Activated CD4-positive, alpha-beta T cell treated with anti-CD3 and anti-CD28 coated beads, Interleukin-10, Interleukin-2, amounts not matched to agents 100 ng/mL and 50 ng/mL, durations not matched to agents 16 hours and 8 hours (primary cell): ENCODE measurements around the gene CLEC4M.
"Not testable (repeated sequence)": the region's sequence is repeated elsewhere in the genome, so short reads cannot be mapped to it uniquely, and the experiment has no call there.

Experiments used
- DNase-seq: peaks from one replicate; pipeline ENCODE4 v3.0.0-alpha.2; 2020

Gene CLEC4M

GRCh38 chr19:7742575-7742974, 20.5 kb upstream of the CLEC4M start:
- no peak for DNase-seq

GRCh38 chr19:7742991-7743390, 20.1 kb upstream of the CLEC4M start:
- no peak for DNase-seq

- no peak for DNase-seq
Observed at GRCh38 chr19:7743425-7743841, 19.6 kb upstream of the CLEC4M start.

- no peak for DNase-seq
Observed at GRCh38 chr19:7744199-7744786, 18.8 kb upstream of the CLEC4M start.

- DNase-seq: no peak
Observed at GRCh38 chr19:7744871-7745650, 18.0 kb upstream of the CLEC4M start.

GRCh38 chr19:7746306-7746705, 16.7 kb upstream of the CLEC4M start:
- not testable (repeated sequence) for DNase-seq

GRCh38 chr19:7746903-7747884, 15.8 kb upstream of the CLEC4M start, which contains the start of gene CD209:
TSS of gene CD209 (minus strand) at chr19:7747534. CDS start at chr19:7747511, 23 bp downstream.
- DNase-seq: no peak

GRCh38 chr19:7748171-7748570, 14.9 kb upstream of the CLEC4M start:
- no peak for DNase-seq

- DNase-seq: no peak
Observed at GRCh38 chr19:7748756-7749155, 14.3 kb upstream of the CLEC4M start.

GRCh38 chr19:7751157-7751783, 11.8 kb upstream of the CLEC4M start:
- peak; percentile 67 for DNase-seq

- no peak for DNase-seq
Observed at GRCh38 chr19:7756258-7756657, 6.8 kb upstream of the CLEC4M start.

- DNase-seq: no peak
Observed at GRCh38 chr19:7757358-7757757, 5.7 kb upstream of the CLEC4M start.

GRCh38 chr19:7759156-7759555, 3.9 kb upstream of the CLEC4M start:
- DNase-seq: no peak

- no peak for DNase-seq
Observed at GRCh38 chr19:7763696-7764095, 653 bp downstream of the CLEC4M start.

- not testable (repeated sequence) for DNase-seq
Observed at GRCh38 chr19:7764157-7764556, 1.1 kb downstream of the CLEC4M start.

GRCh38 chr19:7765043-7765442, 2.0 kb downstream of the CLEC4M start:
- DNase-seq: not testable (repeated sequence)

- no peak for DNase-seq
Observed at GRCh38 chr19:7766535-7766934, 3.5 kb downstream of the CLEC4M start.

- no peak for DNase-seq
Observed at GRCh38 chr19:7767487-7767886, 4.4 kb downstream of the CLEC4M start.

- no peak for DNase-seq
Observed at GRCh38 chr19:7769171-7769570, 6.1 kb downstream of the CLEC4M start.

- DNase-seq: no peak
Observed at GRCh38 chr19:7771072-7771471, 8.0 kb downstream of the CLEC4M start.

GRCh38 chr19:7772752-7773291, 9.8 kb downstream of the CLEC4M start:
- peak; percentile 87 for DNase-seq

- no peak for DNase-seq
Observed at GRCh38 chr19:7773841-7774240, 10.8 kb downstream of the CLEC4M start.
